Measurements from ENCODE around the gene COL16A1.

COL16A1 gene

GRCh38 chr1:31703431-31704270, at the start of gene COL16A1:
Gene COL16A1, minus strand, starts transcription at chr1:31704017. Its CDS starts 1,824 bp downstream, at chr1:31702193.
- POLR2A ChIA-PET, result interaction anchor here (0.7 to 1.1 kb wide), 2 partner anchors 9 to 59 kb away, joined by 3 to 7 read pairs; partner anchors contain the start of gene PEF1
- Histone ChIP-seq H3K36me3 (ENCODE audit: control insufficient read depth in 2 of 2, insufficient read depth in 1 of 2, low read length in 2 of 2) (no peaks in the 10 kb centered on the region), H3K4me1 (ENCODE audit: control insufficient read depth, insufficient read depth, low read length) (peaks cover 3% of the 10 kb centered on the region), H3K9me3 (ENCODE audit: control insufficient read depth, insufficient read depth, low read depth, low read length) (no peaks in the 10 kb centered on the region), H3K4me3 (ENCODE audit: low read depth, low read length) (no peak within 1 kb of the TSS), H3K27ac (ENCODE audit: extremely low read depth, low read depth, low read length) (no peak within 1 kb of the TSS)
- CTCF ChIA-PET, result interaction anchor here (0.5 to 4.7 kb wide), 6 partner anchors 8 to 44 kb away, joined by 3 to 23 read pairs (median 4); no protein-coding TSS in a partner anchor
- no peak for TF ChIP-seq ZBTB21 (tag by site-specific recombination; IDR thresholded peaks at IDR 0.05)
- TF ChIP-seq ZBTB48 (tag by site-specific recombination; IDR thresholded peaks at IDR 0.05), result no peak
- TF ChIP-seq ZNF768 (tag by site-specific recombination; IDR thresholded peaks at IDR 0.05), result peak; percentile 84; the same call in 1 of the 2 replicates
- no peak for TF ChIP-seq ZNF830 (tag by site-specific recombination; IDR thresholded peaks at IDR 0.05; ENCODE audit: low read depth)
- TF ChIP-seq ZBTB17 (tag by site-specific recombination; IDR thresholded peaks at IDR 0.05), result no peak

GRCh38 chr1:31752952-31753475, 49.2 kb upstream of the COL16A1 start:
- peaks cover 0 to 22% of the 10 kb centered on the region in 2 experiments; a peak in 1 of 3 replicates for H3K36me3 ChIP-seq (ENCODE audit: control insufficient read depth in 2 of 2, insufficient read depth in 1 of 2, low read length in 2 of 2)
- no peaks in the 10 kb centered on the region; the same call in 1 of the 2 replicates for H3K4me1 ChIP-seq (ENCODE audit: control insufficient read depth, insufficient read depth, low read length)
- no peaks in the 10 kb centered on the region for H3K9me3 ChIP-seq (ENCODE audit: control insufficient read depth, insufficient read depth, low read depth, low read length)
- TF ChIP-seq SP2 (tag by site-specific recombination; IDR thresholded peaks at IDR 0.05) (no peak), ZNF175 (tag by site-specific recombination; IDR thresholded peaks at IDR 0.05) (no peak), OVOL3 (tag by site-specific recombination; IDR thresholded peaks at IDR 0.05) (no peak), ZNF24 (tag by site-specific recombination; IDR thresholded peaks at IDR 0.05) (no peak), EGR2 (tag by site-specific recombination; IDR thresholded peaks at IDR 0.05; ENCODE audit: low read depth) (no peak), GFI1B (tag by site-specific recombination; IDR thresholded peaks at IDR 0.05) (no peak), ZNF280C (tag by site-specific recombination; IDR thresholded peaks at IDR 0.05) (no peak), ZNF791 (tag by site-specific recombination; IDR thresholded peaks at IDR 0.05) (no peak), ZNF433 (tag by site-specific recombination; IDR thresholded peaks at IDR 0.05; ENCODE audit: low read depth) (no peak), ZNF792 (tag by site-specific recombination; IDR thresholded peaks at IDR 0.05) (no peak), ZXDB (tag by site-specific recombination; IDR thresholded peaks at IDR 0.05) (no peak), ZNF580 (tag by site-specific recombination; IDR thresholded peaks at IDR 0.05) (no peak), ZFP37 (tag by site-specific recombination; IDR thresholded peaks at IDR 0.05) (no peak), ZNF266 (tag by site-specific recombination; IDR thresholded peaks at IDR 0.05; ENCODE audit: low read depth) (no peak), GLI4 (tag by site-specific recombination; IDR thresholded peaks at IDR 0.05) (no peak)
- H3K27ac ChIP-seq (ENCODE audit: extremely low read depth, low read depth, low read length), result no peak overlapping the region
- CTCF ChIA-PET, result interaction anchor here (0.6 to 1.4 kb wide), 4 partner anchors 10 to 204 kb away, joined by 3 to 4 read pairs (median 3); no protein-coding TSS in a partner anchor
- POLR2A ChIA-PET, result no interaction called here
- no peak overlapping the region for H3K4me3 ChIP-seq (ENCODE audit: low read depth, low read length)
